PFSK-1 (cell line): ENCODE measurements around the gene LYPD8.

Experiments used
- FOXP2 ChIP-seq: optimal IDR thresholded peaks from 2 replicates; pipeline ENCODE3; 2011; ENCODE audit warnings: borderline replicate concordance, control low read depth, inconsistent platforms; ENCODE audit not compliant: insufficient read depth; ENCODE audit errors: extremely low read length, extremely low read depth
- POLR2AphosphoS5 ChIP-seq: IDR thresholded peaks from 2 replicates; pipeline ENCODE4 v1.6.1; 2012; ENCODE audit warnings: low read depth, mild to moderate bottlenecking, control low read depth, low read length, moderate library complexity
- SIN3A ChIP-seq: IDR thresholded peaks from 2 replicates; pipeline ENCODE4 v1.6.1; 2012; ENCODE audit warnings: mild to moderate bottlenecking, low read length, moderate library complexity, borderline replicate concordance; ENCODE audit not compliant: insufficient read depth
- TAF1 ChIP-seq: IDR thresholded peaks from 2 replicates; pipeline ENCODE4 v1.6.1; 2012; ENCODE audit warnings: low read length, control low read depth, borderline replicate concordance; ENCODE audit not compliant: insufficient read depth
- TF ChIP-seq, protein P1 (sequence below), 2 experiments: IDR thresholded peaks; 2 replicates each; pipeline versions ENCODE4 v1.6.1 to v1.8.0; 2011 to 2012; ENCODE audit warnings: low read depth in 2 of 2, low read length in 2 of 2, control low read depth in 1 of 2, inconsistent platforms in 1 of 2, mild to moderate bottlenecking in 1 of 2, moderate library complexity in 1 of 2; ENCODE audit not compliant: insufficient read depth in 1 of 2

LYPD8 gene

DNA sequence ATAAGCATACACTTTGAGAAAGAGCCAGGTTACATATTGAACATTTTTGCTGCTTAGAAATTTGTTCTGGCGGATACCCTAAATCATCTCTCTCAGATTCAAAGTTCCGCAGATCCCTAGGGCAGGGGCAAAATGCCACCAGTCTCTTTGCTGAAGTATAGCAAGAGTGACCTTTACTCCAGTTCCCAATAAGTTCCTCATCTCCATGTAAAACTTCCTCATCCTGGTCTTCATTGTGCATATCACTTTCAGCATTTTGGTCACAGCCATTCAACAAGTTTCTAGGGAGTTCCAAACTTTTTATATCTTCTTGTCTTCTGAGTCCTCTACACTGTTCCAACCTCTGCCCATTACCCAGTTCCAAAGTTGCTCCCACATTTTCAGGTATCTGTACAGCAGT is 23.3 kb upstream of the LYPD8 start:
- TF ChIP-seq SIN3A = no peak
- TF ChIP-seq, protein P1, sequence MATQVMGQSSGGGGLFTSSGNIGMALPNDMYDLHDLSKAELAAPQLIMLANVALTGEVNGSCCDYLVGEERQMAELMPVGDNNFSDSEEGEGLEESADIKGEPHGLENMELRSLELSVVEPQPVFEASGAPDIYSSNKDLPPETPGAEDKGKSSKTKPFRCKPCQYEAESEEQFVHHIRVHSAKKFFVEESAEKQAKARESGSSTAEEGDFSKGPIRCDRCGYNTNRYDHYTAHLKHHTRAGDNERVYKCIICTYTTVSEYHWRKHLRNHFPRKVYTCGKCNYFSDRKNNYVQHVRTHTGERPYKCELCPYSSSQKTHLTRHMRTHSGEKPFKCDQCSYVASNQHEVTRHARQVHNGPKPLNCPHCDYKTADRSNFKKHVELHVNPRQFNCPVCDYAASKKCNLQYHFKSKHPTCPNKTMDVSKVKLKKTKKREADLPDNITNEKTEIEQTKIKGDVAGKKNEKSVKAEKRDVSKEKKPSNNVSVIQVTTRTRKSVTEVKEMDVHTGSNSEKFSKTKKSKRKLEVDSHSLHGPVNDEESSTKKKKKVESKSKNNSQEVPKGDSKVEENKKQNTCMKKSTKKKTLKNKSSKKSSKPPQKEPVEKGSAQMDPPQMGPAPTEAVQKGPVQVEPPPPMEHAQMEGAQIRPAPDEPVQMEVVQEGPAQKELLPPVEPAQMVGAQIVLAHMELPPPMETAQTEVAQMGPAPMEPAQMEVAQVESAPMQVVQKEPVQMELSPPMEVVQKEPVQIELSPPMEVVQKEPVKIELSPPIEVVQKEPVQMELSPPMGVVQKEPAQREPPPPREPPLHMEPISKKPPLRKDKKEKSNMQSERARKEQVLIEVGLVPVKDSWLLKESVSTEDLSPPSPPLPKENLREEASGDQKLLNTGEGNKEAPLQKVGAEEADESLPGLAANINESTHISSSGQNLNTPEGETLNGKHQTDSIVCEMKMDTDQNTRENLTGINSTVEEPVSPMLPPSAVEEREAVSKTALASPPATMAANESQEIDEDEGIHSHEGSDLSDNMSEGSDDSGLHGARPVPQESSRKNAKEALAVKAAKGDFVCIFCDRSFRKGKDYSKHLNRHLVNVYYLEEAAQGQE (IDR thresholded peaks at IDR 0.05; ENCODE audit: insufficient read depth in 1 of 2, low read depth in 2 of 2, low read length in 2 of 2) = no peak
- TF ChIP-seq POLR2AphosphoS5 = no peak
- TF ChIP-seq TAF1 = no peak

DNA sequence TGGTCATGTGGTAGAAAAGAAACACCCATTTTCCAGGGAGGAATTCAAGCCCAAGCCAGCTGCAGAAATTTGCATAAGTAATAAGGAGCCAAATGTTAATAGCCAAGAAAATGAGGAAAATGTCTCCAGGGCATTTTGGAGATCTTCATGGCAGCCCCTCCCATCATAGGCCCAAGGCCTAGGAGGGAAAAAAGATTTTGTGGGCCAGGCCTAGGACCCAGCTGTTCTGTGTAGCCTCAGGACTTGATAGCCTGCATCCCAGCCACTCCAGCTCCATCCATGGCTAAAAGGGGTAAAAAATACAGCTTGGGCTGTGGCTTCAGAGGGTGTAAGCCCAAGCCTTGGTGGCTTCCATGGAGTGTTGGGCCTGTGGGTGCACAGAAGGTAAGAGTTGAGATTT is 21.4 kb upstream of the LYPD8 start:
- TF ChIP-seq FOXP2 (no peak), TAF1 (no peak), SIN3A (no peak), POLR2AphosphoS5 (no peak)
- TF ChIP-seq, protein P1 (IDR thresholded peaks at IDR 0.05; ENCODE audit: insufficient read depth in 1 of 2, low read depth in 2 of 2, low read length in 2 of 2) = no peak

DNA sequence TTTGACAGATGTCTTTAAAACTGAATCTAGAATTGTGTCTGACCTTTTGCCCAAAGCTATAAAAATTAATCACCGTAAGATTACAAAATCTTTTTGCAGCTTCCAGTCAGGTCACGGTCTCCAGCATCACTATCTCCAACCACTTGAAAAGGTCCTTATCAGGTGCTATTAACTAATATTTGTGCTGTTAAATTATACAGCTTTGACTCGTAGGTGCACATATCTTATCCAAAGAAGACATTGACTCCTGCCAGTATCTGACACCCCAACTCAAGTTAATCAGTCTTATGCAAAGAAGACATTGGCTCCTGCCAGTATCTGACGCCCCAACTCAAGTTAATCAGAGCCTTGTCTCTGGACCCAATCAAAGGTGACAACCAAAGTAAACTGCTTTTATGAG is 19.9 kb upstream of the LYPD8 start:
- TF ChIP-seq POLR2AphosphoS5 (no peak), FOXP2 (no peak), SIN3A (no peak), TAF1 (no peak)
- TF ChIP-seq, protein P1 (IDR thresholded peaks at IDR 0.05; ENCODE audit: insufficient read depth in 1 of 2, low read depth in 2 of 2, low read length in 2 of 2) = no peak

DNA sequence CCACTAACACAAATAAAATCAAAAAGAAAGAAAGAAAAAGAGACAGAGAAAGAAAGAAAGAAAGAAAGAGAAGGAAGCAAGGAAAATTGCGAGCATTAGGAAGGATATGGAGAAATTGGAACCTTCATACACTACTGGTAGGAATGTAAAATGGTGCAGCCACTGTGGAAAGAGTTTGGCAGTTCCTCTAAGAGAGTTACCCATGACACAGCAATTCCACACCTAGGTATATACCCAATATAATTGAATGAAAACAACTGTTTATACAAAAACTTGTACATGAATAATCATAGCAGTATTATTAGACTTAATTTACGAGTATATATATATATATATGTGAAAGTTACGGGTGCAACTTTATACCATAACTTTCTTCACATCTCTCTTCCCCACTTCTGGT is 4.1 kb upstream of the LYPD8 start:
- TF ChIP-seq, protein P1 (IDR thresholded peaks at IDR 0.05; ENCODE audit: insufficient read depth in 1 of 2, low read depth in 2 of 2, low read length in 2 of 2) = no peak
- no peak for TF ChIP-seq TAF1
- no peak for TF ChIP-seq FOXP2
- TF ChIP-seq POLR2AphosphoS5 = no peak
- TF ChIP-seq SIN3A = no peak

DNA sequence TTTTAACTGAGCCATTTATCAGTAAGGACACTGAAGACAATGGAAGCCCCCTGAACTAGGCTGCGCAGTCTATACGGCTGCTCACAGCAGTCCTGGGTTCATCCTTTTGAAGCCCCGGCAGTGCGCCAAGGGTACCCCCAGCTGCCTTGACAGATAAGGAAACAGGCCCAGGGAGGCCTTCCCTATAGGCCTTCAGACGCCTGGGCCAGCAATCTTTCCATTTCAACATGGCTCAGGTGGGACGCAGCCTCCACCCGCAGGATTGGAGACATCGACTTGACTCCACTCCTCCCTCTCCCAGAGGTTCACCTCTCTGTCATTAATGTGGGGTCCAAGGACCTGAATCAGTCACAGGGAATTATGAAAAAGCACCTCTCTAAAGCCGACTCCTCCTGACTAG is 2.8 kb upstream of the LYPD8 start:
- TF ChIP-seq FOXP2 (no peak), TAF1 (no peak), POLR2AphosphoS5 (no peak), SIN3A (no peak)
- TF ChIP-seq, protein P1 (IDR thresholded peaks at IDR 0.05; ENCODE audit: insufficient read depth in 1 of 2, low read depth in 2 of 2, low read length in 2 of 2) = no peak
